MM.1S (cell line): Measurements from ENCODE around the gene NCEH1.

Experiments used
- EZH2 ChIP-seq: fragments of 300-600 bp; sonication (generic); optimal IDR thresholded peaks from 2 replicates; pipeline ENCODE3; 2017; ENCODE audit warnings: low read depth, mild to moderate bottlenecking, antibody characterized with exemption, low read length, mixed read lengths
- TF ChIP-seq, protein P1 (sequence below): fragments of 300-600 bp; sonication (generic); IDR thresholded peaks from 2 replicates; pipeline ENCODE4 v1.5.1; 2016; ENCODE audit warnings: antibody characterized with exemption, low read length, mixed read lengths

DNA sequence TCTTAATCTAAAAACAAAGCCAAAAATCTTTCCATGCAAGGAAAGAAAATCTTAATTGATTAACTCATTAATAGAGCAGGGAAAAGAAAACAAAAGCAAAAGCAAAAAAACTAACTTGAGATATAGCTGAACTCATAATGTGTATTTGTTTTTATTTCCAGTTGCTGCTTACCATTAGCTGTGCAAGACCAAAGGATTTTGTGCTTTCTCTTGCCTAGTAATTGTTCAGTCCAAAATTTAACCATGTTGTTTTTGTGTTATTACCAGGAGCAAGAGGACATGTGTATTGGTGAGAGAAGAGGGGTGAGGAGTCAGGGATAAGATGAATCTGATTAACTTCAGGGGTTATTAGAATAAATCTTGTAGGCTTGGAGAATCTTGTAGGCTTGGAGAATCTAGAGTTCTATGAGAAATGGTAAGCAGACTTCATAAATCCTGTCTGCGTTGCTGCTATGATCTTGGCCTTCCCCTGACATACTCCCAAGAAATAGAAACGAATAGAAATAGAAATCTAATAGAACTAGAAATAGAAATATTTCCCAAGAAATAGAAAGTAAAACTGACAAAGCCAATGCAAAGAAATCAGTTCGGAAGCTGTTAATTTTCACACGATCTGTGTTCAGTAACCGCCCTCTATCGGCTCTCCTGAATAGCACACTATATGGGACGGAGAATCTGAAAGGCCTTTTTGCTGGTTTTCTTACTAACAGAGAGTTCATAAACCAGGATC, 115.0 kb downstream of the NCEH1 start:
- TF ChIP-seq, protein P1, sequence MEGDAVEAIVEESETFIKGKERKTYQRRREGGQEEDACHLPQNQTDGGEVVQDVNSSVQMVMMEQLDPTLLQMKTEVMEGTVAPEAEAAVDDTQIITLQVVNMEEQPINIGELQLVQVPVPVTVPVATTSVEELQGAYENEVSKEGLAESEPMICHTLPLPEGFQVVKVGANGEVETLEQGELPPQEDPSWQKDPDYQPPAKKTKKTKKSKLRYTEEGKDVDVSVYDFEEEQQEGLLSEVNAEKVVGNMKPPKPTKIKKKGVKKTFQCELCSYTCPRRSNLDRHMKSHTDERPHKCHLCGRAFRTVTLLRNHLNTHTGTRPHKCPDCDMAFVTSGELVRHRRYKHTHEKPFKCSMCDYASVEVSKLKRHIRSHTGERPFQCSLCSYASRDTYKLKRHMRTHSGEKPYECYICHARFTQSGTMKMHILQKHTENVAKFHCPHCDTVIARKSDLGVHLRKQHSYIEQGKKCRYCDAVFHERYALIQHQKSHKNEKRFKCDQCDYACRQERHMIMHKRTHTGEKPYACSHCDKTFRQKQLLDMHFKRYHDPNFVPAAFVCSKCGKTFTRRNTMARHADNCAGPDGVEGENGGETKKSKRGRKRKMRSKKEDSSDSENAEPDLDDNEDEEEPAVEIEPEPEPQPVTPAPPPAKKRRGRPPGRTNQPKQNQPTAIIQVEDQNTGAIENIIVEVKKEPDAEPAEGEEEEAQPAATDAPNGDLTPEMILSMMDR = peak; percentile 97
- TF ChIP-seq EZH2 = no peak
